ENCODE measurements around the gene CD109. TPM values are rescaled to one million over a fixed set of nuclear protein-coding genes. Genes with fewer than 3 reads are reported as not detected.

Gene CD109
- total and polyA plus RNA-seq, 2 of the 8 experiments (the other 6 are each of a cell fraction or from before 2014, with no cell fraction given): 1.4 to 5.3 TPM

- H2BK20ac ChIP-seq (ENCODE audit: low read length): no peak overlapping the region
- DNase-seq (ENCODE audit: low read depth in 1 of 2, low spot score in 2 of 2): no peak
- H3K4me2 ChIP-seq (ENCODE audit: insufficient read depth in 1 of 2, low read depth in 2 of 2, low read length in 2 of 2): no peak overlapping the region
- no peak overlapping the region for H3K9ac ChIP-seq (replicated peaks in 1 of 4; ENCODE audit: extremely low read depth in 1 of 4, low read depth in 3 of 4, low read length in 3 of 4)
- no peak overlapping the region for H3K4me3 ChIP-seq (ENCODE audit: extremely low read depth in 1 of 4, insufficient read depth in 2 of 4, low read depth in 3 of 4, low read length in 4 of 4)
- no peak for TF ChIP-seq FOSL1 (IDR thresholded peaks at IDR 0.05; ENCODE audit: insufficient read depth, low read depth, low read length)
- TF ChIP-seq JUND (IDR thresholded peaks at IDR 0.05; ENCODE audit: low read length): no peak
- TF ChIP-seq BCL11A (IDR thresholded peaks at IDR 0.05; ENCODE audit: low read depth in 2 of 2, low read length in 2 of 2): no peak
- no peak for TF ChIP-seq SP1 (IDR thresholded peaks at IDR 0.05; ENCODE audit: low read depth, low read length)
- no peak for TF ChIP-seq YY1 (IDR thresholded peaks at IDR 0.05; ENCODE audit: low read depth, low read length)
- no peak for TF ChIP-seq TEAD4 (IDR thresholded peaks at IDR 0.05; ENCODE audit: low read depth, low read length)
- TF ChIP-seq POU5F1 (IDR thresholded peaks at IDR 0.05; ENCODE audit: low read depth, low read length): no peak
- TF ChIP-seq CBX8 (IDR thresholded peaks at IDR 0.05; ENCODE audit: borderline replicate concordance, low read depth, low read length): no peak
- no peak overlapping the region for H2BK12ac ChIP-seq (ENCODE audit: low read depth, low read length)
- H3K79me1 ChIP-seq (ENCODE audit: low read depth, low read length): no peaks in the 10 kb centered on the region
- no peak overlapping the region for H2BK120ac ChIP-seq (replicated peaks; ENCODE audit: low read depth, low read length)
- 80% methylated on average over 6 of the region's 6 CpGs; no CpG with 5 or more reads in 1 of the 2 experiments for WGBS, 2 experiments (ENCODE audit: extremely low coverage in 1 of 2, insufficient coverage in 1 of 2, insufficient read length in 1 of 2, insufficient replicate concordance in 2 of 2, low coverage in 1 of 2, low lambda C conversion rate in 2 of 2, missing lambda C conversion rate in 1 of 2)
- ChIA-PET POLR2A (ENCODE audit: partially characterized antibody) (no interaction called here), CTCF (ENCODE audit: partially characterized antibody) (interaction anchor here (1.0 to 1.5 kb wide), 3 partner anchors 9 to 12 kb away, joined by 3 to 7 read pairs (median 3); no protein-coding TSS in a partner anchor)
- no peak overlapping the region for H3K27ac ChIP-seq (ENCODE audit: low read depth, low read length)
- no peak overlapping the region for H2BK5ac ChIP-seq (ENCODE audit: low read depth, low read length)
- no peaks in the 10 kb centered on the region for H3K4me1 ChIP-seq (replicated peaks in 1 of 4; ENCODE audit: control insufficient read depth in 3 of 4, insufficient read depth in 4 of 4, low read length in 3 of 4)
- no peaks in the 10 kb centered on the region for H3K79me2 ChIP-seq (ENCODE audit: control insufficient read depth in 1 of 2, insufficient read depth in 2 of 2, low read length in 2 of 2)
- no peak overlapping the region for H3K56ac ChIP-seq (replicated peaks; ENCODE audit: insufficient read length, low read depth, low read length)
- no peaks in the 10 kb centered on the region for H4K20me1 ChIP-seq (replicated peaks in 1 of 2; ENCODE audit: control insufficient read depth in 1 of 2, insufficient read depth in 2 of 2, low read length in 2 of 2)
- H3K23ac ChIP-seq (ENCODE audit: insufficient read length): no peak overlapping the region
- H2BK15ac ChIP-seq (ENCODE audit: low read length): no peak overlapping the region
- H2AK5ac ChIP-seq (ENCODE audit: low read depth, low read length): no peak overlapping the region
- H2AFZ ChIP-seq (ENCODE audit: low read length): no peak overlapping the region
- H3K27me3 ChIP-seq (replicated peaks in 1 of 4; ENCODE audit: control insufficient read depth in 3 of 4, extremely low read depth in 1 of 4, insufficient read depth in 3 of 4, low read length in 3 of 4): no peaks in the 10 kb centered on the region
- H3K36me3 ChIP-seq (ENCODE audit: control insufficient read depth in 2 of 4, insufficient read depth in 4 of 4, low read length in 3 of 4): no peaks in the 10 kb centered on the region; a peak in 1 of 8 replicates
- H3K18ac ChIP-seq (ENCODE audit: extremely low read depth, low read length): no peak overlapping the region
- no peaks in the 10 kb centered on the region for H3K23me2 ChIP-seq (ENCODE audit: low read depth, low read length)
- no peak for FAIRE-seq
- H4K91ac ChIP-seq (replicated peaks; ENCODE audit: insufficient read length, low read length): no peak overlapping the region
- H3K4ac ChIP-seq (replicated peaks; ENCODE audit: insufficient read length, low read depth, low read length): no peak overlapping the region
- no peak overlapping the region for H4K8ac ChIP-seq (ENCODE audit: extremely low read depth, insufficient read depth, low read length)
- H3K14ac ChIP-seq (ENCODE audit: insufficient read length): no peak overlapping the region
- no peak overlapping the region for H4K5ac ChIP-seq (ENCODE audit: insufficient read length, low read depth, low read length)
- H3K9me3 ChIP-seq (ENCODE audit: insufficient read depth in 2 of 2, low read depth in 1 of 2, low read length in 1 of 2): no peaks in the 10 kb centered on the region
Measured at GRCh38 chr6:73791336-73791735, 95.3 kb downstream of the CD109 start.

Data from H1 (cell line).